Measurements from ENCODE around the gene C2orf92.

Gene C2orf92

GRCh38 chr2:97714084-97714949 is 44.8 kb downstream of the C2orf92 start:
- no peak for DNase-seq (ENCODE audit: low spot score)

GRCh38 chr2:97714950-97715652 is 45.6 kb downstream of the C2orf92 start:
- no peak for DNase-seq (ENCODE audit: low spot score)

- no peak for DNase-seq (ENCODE audit: low spot score)
Observed at GRCh38 chr2:97715951-97716694, 46.6 kb downstream of the C2orf92 start.

GRCh38 chr2:97716695-97717612 is 47.4 kb downstream of the C2orf92 start:
- DNase-seq (ENCODE audit: low spot score), result no peak

- DNase-seq (ENCODE audit: low spot score), result no peak
Observed at GRCh38 chr2:97717613-97717995, 48.1 kb downstream of the C2orf92 start.

- no peak for DNase-seq (ENCODE audit: low spot score)
Observed at GRCh38 chr2:97718051-97718882, 48.8 kb downstream of the C2orf92 start.

- DNase-seq (ENCODE audit: low spot score), result no peak
Observed at GRCh38 chr2:97718942-97719341, 49.4 kb downstream of the C2orf92 start.

- DNase-seq (ENCODE audit: low spot score), result no peak
Observed at GRCh38 chr2:97719362-97720155, 50.0 kb downstream of the C2orf92 start.

- DNase-seq (ENCODE audit: low spot score), result no peak
Observed at GRCh38 chr2:97720746-97721145, 51.2 kb downstream of the C2orf92 start.

- no peak for DNase-seq (ENCODE audit: low spot score)
Observed at GRCh38 chr2:97722227-97722626, 52.7 kb downstream of the C2orf92 start.

- DNase-seq (ENCODE audit: low spot score), result no peak
Observed at GRCh38 chr2:97723156-97724072, 53.9 kb downstream of the C2orf92 start.

GRCh38 chr2:97724073-97724410 is 54.5 kb downstream of the C2orf92 start:
- DNase-seq (ENCODE audit: low spot score), result no peak

GRCh38 chr2:97724501-97724900 is 55.0 kb downstream of the C2orf92 start:
- DNase-seq (ENCODE audit: low spot score), result no peak

GRCh38 chr2:97724946-97725688 is 55.6 kb downstream of the C2orf92 start:
- no peak for DNase-seq (ENCODE audit: low spot score)

GRCh38 chr2:97726261-97727064 is 57.0 kb downstream of the C2orf92 start:
- DNase-seq (ENCODE audit: low spot score), result no peak

- no peak for DNase-seq (ENCODE audit: low spot score)
Observed at GRCh38 chr2:97727296-97727695, 57.8 kb downstream of the C2orf92 start.

- DNase-seq (ENCODE audit: low spot score), result no peak
Observed at GRCh38 chr2:97728091-97728731, 58.7 kb downstream of the C2orf92 start.

Measured in hematopoietic multipotent progenitor cell treated with erythropoietin and hydrocortisone succinate and interleukin-3 and kit ligand, for 15 days (in vitro differentiated cells).